Endothelial cell of hepatic sinusoid (primary cell): ENCODE measurements around the gene BCAS3.

Experiments used
- in situ Hi-C: cut with HindIII; loops from 2 replicates; pipeline ENCODE4 v1.10.0; 2017; ENCODE audit warnings: low sequenced_read_pairs

The BCAS3 gene

DNA sequence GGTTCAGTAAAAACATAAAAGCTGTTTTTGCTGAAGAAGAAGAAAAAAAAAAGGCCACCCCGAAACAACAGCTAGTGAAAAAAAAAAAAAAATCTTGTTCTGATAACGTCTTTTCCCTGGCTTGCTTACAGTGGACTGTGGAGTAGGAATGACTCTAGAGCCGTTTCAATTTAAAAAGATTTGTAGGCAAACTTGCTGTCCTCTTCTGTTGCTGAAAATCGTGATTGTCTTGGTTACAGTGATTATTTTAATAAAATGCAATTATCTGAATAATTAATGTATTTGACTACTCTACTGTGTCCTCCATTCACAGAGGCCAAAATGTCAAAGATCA is 531.4 kb downstream of the BCAS3 start:
- in situ Hi-C loops = no loop called here

DNA sequence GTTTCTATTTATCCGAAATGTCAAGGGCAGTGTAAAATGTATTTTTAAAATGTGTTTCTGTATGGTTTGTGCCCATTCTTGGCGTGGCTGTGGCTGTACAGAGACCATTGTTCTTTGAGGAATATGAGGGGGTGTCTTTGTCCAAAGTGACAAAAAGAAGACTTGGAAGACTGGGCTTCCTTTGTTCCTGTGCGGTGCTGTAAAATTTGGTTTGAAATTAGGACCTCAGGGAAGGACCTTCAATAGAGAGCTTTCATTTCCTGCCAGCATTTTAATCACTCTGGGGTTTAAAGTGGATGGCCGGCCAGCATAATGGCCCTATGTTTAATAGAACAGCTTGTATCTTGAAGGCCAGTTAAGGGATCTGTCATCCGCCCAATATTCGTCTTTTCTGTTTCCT is 531.9 kb downstream of the BCAS3 start:
- in situ Hi-C loops = no loop called here

DNA sequence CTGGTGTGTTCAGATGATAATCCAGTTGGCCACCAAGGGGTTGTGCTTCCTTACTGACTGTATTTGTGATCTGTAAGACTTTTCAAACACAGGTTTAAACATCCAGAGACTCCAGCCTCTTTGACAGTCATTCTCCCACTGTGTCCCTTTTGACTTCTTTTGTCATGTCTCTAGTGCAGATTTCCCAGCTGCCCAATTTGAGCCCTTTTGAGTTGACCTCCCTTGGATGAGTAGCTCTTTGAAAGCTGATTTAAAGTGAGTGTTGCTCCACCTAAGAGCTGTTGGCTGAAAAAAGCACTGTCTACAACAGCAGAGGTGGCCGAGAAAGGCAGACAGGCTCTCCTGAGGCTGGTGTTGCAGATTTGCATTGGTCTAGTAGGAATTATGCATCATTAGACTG is 533.6 kb downstream of the BCAS3 start:
- in situ Hi-C loops = no loop called here

DNA sequence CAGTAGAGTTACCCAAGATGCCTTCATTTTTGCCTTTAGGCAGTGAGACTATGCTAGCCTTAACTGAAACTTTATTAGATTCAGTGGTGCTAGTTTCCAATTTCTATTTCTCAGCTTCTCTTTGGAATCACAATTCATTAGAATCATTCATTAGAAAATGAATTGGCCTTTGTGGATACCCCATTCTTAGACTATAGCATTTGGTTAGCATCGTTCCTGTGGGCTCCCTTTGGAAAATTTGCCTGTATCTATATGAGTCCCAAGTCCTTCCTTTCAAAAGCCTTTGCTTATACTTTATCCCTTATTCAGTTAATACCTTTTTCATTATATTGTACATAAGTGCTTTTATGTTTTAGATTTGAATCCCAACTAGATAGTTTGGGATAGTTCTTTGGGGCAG is 535.0 kb downstream of the BCAS3 start:
- in situ Hi-C loops = no loop called here

DNA sequence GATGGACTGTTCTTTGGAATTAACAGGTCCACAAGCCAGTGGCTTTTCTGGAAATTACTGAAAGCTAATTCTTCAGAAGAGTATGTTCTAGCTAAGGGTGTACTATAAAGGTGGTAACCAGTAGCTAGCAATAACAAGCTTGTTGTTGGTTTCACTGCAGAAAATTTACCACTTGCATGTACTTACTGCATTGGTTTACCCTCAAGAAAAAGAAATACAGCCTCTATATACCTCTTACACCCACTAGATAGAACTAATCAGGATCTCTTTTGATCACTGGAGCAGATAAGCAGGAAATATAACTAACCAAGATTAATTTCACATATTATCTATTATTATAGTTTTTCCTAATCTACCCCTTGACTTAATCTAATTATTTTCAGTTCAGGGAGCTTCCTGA is 537.1 kb downstream of the BCAS3 start:
- in situ Hi-C loops = no loop called here

DNA sequence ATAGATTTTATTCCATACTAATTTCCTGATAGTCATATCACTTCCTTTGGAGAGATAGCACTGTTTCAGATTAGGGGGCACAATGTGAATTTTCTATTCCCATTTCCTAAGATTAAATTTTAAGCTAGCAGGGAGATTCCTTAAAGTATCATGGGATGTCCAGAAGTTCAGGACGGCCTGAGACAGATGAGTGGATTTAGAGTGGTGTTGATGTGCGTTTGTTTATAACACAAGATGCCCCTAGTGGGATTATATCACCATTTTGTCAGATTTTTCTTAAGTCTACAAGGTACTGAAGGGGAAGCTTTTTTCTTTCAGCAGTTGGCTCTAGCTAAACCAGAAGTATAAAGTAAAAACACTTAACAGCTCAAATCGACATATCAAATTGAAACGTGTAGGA is 538.4 kb downstream of the BCAS3 start:
- in situ Hi-C loops = no loop called here

DNA sequence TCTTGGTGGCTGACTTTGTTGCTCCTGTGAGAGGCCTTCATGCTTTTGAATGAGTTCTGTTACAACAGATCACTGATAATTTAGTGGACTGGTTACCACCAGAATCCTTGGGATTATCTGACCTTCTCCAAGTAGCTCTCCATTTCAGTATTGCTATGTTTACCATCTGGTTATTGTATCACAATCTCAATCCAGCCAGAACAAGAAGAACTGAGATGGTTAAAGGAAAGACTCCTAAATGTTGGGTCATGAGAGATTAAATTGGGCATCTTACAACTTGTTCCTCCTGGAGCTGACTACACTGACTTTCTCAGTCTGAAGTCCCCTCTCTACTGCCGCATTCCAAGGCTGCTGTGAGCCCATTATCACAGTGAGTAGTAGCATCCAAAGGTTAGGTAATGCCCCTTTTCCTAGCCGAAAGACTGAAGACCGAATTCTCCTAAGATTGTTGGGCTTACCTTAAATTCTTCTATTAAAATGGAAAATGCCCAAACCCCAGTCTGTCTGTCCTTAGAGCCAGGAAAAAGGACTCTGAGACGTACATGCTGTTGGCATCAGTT is 540.3 kb downstream of the BCAS3 start:
- in situ Hi-C loops = no loop called here

DNA sequence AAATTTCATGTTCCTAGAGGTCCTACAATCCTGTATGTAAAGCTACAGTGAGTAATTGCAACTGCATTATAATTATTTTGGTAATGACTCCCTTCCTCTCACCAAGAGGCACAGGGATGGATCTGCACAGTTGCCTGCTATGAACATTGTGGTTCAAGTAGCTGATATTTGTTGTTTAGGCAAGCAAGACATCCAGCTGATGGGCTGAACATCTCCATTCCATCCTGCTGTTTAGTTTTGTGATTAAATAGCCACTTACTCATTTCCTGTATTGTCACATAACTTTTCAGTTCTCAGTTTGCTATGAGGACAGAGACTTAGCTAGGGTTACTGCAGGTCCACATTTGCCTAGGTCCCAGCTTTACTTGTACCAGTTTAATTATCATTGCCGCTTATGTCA is 540.8 kb downstream of the BCAS3 start:
- in situ Hi-C loops = no loop called here

DNA sequence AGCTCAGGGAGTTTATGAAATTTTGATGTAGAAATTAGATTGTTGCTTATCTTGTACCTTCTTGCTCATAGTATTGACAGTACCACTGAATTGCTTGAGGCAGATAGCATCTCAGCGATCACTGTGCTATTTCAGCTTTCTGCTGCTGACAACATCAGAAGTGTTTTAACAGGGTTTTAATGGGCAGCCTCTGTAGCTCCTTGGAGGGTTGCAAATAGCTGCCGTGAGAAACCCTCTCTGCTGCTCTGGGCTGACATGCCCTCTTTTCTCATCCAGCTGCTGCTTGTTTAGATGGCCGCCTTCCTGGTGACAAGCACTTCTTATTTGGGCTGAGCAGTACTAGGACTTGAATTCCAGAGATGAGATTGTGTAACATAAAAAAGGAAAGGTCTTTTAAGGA is 541.8 kb downstream of the BCAS3 start:
- in situ Hi-C loops = no loop called here

DNA sequence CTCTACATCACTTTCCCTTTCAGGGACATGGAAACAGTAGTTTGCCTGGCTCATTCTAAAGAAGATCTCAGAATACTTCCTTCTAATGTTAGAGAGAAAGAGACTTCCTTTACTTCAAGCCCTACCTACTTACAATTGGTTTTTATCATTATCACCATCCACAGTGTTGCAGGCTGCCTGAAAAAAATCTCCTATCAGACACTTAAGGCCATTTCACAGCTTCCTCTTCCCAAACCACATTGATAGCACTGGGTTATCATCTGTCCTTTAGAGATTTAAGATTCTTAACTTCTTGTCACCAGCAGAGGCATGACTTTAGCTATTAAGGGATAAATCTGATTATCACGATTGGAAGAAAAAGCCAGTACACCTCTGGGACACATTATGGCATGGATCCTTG is 543.5 kb downstream of the BCAS3 start:
- in situ Hi-C loops = no loop called here

DNA sequence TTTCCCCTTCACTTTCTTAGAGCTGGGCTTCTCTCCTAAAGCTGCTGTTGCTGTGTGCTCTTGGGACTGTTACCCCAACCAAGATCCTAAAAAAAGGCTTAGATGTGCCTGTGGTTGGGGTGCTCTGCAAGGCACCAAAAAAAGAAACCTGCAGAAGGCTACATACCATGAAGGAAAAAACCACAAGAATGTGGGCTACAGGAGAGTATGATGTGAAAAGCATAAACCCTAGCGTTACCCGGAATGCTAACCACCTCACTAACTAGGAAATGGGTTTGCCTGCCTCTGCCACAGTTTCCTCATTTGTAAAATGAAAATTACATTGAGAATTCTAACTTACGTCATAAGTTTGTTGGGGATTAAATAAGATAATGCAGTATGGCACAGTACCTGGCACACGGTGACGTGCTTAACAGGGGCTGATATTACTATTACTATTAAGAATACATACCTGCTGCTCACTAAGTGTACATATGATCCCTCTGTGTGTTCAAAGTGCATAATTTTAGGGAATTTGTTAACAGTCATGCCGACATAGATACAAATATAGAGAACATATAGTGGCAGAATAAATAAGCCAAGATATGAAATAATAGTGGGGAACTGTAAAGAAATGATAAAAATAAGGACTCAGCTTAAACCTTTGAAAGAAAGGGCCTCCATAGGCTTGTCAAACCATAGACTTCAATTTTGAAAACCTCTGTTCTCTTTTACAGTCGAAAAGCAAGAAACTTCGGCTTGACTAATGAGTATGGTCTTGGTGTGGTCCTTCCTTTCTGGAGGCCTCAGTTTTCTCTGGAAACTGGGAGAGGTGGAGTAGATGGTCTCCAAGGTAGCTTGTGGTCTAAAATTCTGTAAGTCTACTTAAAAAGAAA is 544.2 kb downstream of the BCAS3 start:
- in situ Hi-C loops = no loop called here

DNA sequence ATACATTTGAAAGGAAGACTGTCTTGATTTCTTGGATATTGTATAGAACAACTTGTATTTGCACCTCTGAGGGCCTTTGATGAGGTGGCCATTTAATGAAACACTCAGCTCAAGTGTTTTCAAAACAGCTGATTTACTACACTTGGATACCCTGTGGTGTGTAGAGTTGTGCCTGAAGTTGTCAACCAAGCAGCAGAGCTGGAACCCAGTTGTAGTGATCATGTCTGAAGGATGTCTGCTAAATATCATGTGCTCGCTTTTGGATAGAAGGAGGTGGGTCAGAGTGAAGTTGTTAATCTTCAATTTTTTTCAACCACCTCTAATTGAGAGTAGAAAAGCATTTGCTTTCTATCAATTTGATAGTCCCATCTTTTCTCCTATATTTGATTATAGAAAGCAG is 546.1 kb downstream of the BCAS3 start:
- in situ Hi-C loops = no loop called here

DNA sequence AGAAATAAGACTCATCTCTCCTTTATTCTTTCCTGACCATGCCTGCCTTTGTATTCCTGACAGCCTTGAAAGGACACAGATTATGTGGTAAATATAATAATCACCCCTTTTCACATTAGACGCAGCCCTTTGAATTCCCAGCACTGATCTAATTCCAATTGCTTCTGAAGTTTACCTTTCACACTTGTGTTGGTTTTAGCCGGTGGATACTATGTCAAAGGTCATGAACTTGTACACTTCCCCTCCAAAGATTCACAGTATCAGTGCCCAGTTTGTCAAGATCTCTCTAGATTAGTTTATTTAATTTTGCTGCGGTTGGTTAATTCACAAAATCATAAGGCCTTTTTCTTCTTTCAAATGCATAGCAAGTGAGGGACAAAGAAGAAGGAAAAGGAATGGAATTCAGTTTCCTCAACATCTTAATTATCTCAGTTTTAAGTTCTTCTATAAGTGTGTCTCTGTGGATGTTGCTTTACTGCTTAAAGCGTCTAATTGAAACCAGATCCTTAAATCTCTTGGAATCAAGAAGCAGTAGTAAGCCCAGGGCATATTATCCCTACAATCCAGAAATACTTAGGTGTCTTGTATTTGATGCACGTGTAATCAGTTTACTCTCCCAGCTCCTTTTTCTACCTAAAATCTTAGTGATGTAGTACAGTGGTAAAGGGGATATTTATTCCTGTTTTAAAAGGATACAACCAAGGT is 547.7 kb downstream of the BCAS3 start:
- in situ Hi-C loops = no loop called here

DNA sequence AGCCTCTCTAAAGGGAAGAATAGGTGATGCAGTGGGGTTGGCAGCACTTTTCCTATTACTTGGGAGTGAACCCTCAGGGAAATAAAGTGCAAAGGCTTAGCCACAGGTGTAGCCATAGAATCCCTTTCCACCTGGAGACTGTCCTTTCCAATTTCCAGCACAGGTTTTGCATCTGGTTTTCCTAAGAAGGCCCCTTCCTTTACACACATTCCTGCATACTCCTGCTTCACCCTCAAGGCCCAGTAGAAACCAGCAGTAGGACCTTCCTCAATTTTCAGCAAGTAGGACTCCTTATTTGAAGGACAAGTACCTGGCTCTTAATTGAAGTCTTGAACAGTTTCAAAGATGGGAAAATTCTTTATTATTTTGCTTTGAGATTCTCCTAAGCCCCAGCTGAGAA is 550.2 kb downstream of the BCAS3 start:
- in situ Hi-C loops = no loop called here

DNA sequence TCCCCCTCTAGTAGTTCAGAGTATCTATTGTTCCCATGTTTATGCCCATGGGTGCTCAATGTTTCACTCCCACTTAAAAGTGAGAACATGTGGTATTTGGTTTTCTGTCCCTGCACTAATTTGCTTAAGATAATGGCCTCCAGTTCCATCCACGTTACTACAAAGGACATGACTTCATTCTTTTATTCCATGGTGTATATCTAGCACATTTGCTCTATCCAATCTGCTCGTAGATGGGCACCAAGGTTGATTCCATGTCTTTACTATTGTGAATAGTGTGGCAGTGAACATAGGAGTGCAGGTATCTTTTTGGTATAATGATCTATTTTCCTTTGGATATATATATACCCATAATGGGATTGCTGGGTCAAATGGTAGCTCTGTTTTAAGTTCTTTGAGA is 552.8 kb downstream of the BCAS3 start:
- in situ Hi-C loops = no loop called here

DNA sequence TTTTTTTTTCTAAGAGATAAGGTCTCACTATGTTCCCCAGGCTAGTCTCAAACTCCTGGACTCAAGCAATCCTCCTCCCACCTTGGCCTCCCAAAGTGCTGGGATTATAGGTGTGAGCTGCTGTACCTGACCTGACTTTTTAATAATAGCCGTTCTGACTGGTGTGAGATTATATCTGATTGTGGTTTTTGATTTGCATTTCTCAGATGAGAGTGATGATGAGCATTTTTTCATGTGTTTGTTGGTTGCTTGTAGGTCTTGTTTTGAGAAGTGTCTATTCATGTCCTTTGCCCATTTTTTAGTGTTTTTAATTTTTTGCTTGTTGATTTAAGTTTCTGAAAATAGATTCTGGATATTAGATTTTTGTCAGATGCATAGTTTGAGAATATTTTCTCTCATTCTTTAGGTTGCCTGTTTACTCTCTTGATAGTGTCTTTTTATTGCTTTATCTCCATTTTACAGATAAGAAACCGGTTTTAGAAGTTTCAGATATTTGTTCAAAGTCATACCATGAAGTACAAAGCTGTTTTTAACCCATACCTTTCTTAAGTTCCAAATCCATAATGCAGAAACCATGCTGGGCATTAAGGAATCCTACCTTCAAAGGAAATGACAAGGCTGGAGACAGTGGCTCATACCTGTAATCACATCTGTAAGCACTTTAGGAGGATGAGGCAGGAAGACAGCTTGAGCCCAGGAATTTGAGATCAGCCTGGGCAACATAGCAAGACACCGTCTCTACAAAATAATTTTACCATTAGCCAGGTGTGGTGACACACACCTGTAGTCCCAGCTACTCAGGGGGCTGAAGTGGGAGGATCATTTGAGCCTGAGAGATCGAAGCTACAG is 553.5 kb downstream of the BCAS3 start:
- in situ Hi-C loops = no loop called here

DNA sequence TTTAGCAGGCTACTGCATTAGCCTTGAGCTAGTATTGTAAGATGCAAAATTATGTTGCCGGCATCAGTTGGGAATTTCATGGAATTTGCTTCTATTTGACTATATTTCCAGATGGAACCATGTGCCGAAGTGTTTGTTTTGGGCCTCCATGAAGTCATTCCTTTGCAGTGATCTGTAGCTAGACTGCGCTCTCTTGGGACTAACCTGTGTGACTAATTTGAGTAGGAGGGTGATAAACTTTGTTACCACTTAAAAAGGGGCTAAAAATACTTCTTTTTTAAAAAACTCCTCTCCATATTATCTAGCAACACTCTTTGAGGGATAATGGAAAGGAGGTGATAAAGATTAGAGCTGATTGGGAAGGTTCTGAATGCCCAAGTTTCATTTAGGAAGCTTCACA is 555.2 kb downstream of the BCAS3 start:
- in situ Hi-C loops = no loop called here

DNA sequence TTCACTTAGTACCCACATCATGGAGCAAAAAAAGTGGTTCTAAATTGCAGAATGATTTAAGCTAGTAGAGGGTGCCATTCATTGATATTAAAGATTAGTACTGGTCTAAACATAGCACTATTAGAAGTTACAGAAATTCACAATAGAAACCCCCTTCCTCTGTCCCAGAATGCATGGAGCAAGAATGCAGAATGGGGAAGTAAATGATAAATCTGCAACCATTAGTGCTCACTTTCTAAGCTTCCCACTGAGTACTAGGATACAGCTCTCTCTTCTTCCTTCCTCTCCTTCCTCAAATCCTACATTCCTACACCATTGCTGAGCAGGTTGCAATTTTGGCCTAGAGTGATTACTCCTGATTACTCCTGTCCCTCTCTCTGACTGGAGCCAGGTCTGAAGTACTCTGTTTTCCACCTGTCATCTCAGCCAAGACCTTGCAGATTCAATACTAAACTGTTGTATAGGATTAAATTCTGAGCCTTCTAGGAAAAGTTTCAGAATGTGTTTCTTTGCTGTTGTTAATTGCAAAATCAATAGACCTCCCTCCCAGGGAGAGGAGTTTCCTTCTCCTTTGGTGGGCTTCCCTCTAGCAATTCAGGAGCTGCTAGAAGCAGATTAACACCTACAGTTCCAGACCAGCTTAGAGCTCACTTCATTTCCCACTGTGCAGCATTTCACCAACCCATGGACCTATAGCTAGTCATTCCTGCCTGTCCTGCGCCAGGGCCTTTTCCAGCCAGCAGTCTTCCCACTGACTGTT is 556.5 kb downstream of the BCAS3 start:
- in situ Hi-C loops = no loop called here

DNA sequence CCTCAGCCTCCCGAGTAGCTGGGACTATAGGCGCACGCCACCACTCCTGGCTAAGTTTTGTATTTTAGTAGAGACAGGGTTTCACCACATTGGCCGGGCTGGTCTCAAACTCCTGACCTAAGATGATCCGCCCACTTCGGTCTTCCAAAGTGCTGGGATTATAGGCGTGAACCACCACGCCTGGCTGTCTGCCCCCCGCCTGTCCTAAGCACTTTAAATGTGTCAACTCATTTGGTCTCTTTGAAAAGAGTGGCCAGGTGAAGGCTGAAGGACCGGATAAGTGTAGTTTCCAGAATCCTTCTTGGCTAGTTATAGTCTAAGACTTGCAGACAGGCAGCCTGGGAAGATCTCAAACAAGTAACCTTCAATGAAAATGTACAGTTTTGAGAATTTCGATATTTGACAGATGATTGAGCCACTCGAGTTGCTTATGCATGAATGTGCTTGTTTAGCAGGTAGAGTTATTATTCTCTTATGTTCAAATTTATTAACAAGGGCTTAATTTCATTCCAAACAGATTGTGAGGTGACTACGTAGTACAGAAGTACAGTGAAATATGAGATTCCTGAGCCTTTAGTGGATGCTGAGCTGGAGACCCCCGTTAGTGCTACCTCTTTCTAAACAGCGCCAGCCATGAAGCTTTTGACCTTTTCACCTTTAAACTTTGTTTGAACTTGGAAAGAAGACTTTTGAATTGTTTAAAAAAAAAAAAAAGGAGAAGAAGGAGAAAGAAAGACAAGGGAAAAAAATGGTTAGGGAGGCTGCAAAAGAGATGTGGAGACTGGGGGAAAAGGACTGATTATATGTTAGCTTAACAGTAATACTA is 557.6 kb downstream of the BCAS3 start:
- in situ Hi-C loops = no loop called here

DNA sequence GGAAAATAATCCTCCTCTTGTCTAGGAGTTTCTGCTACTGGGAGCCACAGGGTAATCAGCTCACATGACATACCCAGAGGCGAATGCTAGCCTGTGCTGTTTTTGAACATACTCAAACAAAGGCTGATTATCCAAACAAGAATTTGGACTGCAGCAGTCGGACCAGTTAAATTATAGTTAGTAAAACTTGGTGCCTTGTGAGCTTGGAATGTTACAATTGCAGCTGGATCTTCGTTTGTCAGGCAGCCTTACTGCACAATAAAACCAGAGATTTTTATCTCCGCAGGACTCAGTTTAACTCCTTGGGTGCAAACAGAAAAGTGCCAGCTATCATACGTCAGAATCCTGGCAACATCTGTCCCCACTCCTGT is 558.2 kb downstream of the BCAS3 start:
- in situ Hi-C loops = no loop called here
